GM10266 (cell line): ENCODE results near the gene MTREX.
A peak's percentile ranks its signal among the peaks of the same experiment; 100 is the strongest.

Source experiments
- DNase-seq: peaks from one replicate; pipeline ENCODE4 v3.0.0; 2012; ENCODE audit errors: extremely low spot score
- CTCF ChIP-seq: IDR thresholded peaks from 2 replicates; pipeline ENCODE4 v1.5.1; 2012; ENCODE audit warnings: mild to moderate bottlenecking, low read depth; ENCODE audit not compliant: control insufficient read depth, insufficient read depth; ENCODE audit errors: missing control alignments

Gene MTREX

GRCh38 chr5:55392669-55393068, 84.9 kb downstream of the MTREX start:
- DNase-seq, result no peak
- TF ChIP-seq CTCF, result no peak

- DNase-seq, result no peak
- no peak for TF ChIP-seq CTCF
Measured at GRCh38 chr5:55393501-55394175, 85.8 kb downstream of the MTREX start.

GRCh38 chr5:55402199-55402598, 94.4 kb downstream of the MTREX start:
- no peak for TF ChIP-seq CTCF
- no peak for DNase-seq

GRCh38 chr5:55406292-55406691, 98.5 kb downstream of the MTREX start:
- TF ChIP-seq CTCF, result no peak
- DNase-seq, result no peak

GRCh38 chr5:55407059-55407684, 99.4 kb downstream of the MTREX start:
- TF ChIP-seq CTCF, result peak; percentile 38

GRCh38 chr5:55407984-55408383, 100.2 kb downstream of the MTREX start:
- no peak for TF ChIP-seq CTCF

More at GRCh38 chr5:55407059-55407684, 99.4 kb downstream of the MTREX start:
- DNase-seq, result no peak

GRCh38 chr5:55409775-55410174, 102.0 kb downstream of the MTREX start:
- DNase-seq, result no peak
- TF ChIP-seq CTCF, result no peak

More at GRCh38 chr5:55407984-55408383, 100.2 kb downstream of the MTREX start:
- no peak for DNase-seq
